ENCODE data around the gene ARPC4. TPM values are rescaled to one million over a fixed set of nuclear protein-coding genes. Genes with fewer than 3 reads are reported as not detected.

ARPC4 gene
- polyA plus RNA-seq, 2 of the 4 experiments (the other 2 are of a cell fraction): 140 to 298 TPM

DNA sequence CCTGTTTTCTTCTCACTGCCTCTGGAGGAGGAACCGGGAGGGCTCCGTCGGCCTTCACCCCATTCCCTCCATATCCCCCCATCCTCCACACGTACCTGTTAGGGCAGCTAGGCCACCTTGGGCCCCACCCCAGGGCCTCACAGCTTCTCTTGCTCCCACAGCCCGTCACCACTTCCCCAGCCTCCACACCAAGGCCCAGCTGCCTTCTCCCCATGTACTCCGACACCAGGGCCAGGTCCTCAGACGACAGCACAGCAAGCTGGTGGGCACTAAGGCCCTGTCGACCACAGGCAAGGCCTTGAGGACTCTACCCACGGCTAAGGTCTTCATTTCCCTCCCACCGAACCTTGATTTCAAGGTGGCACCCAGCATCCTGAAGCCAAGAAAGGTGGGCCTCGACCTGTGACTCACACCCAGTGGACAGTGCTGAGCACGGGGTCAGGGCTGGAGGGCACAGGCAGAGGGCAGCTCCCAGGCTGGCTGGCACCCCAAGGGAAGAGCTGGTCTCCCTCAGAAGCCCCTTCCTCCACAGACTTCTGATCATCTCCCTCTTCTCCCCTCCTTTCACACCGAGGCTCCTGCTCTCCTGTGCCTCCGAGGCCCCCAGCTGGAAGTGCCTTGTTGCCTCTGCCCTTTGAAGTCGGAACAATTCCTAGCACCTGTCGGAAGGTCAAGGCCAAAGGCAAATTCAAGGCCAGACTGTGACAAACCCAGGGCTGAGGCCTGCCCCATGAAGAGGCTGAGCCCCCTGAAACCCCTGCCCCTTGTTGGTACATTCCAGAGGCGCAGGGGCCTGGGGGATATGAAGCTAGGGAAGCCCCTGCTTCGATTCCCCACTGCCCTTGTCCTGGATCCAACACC lies 41.9 kb downstream of the ARPC4 start:
- CTCF ChIA-PET: interaction anchor here (0.8 to 1.2 kb wide), 3 partner anchors 9 to 112 kb away, joined by 4 to 9 read pairs (median 5); no protein-coding TSS in a partner anchor
- 84% methylated on average over 17 of the region's 18 CpGs for WGBS (ENCODE audit: missing lambda C conversion rate)

DNA sequence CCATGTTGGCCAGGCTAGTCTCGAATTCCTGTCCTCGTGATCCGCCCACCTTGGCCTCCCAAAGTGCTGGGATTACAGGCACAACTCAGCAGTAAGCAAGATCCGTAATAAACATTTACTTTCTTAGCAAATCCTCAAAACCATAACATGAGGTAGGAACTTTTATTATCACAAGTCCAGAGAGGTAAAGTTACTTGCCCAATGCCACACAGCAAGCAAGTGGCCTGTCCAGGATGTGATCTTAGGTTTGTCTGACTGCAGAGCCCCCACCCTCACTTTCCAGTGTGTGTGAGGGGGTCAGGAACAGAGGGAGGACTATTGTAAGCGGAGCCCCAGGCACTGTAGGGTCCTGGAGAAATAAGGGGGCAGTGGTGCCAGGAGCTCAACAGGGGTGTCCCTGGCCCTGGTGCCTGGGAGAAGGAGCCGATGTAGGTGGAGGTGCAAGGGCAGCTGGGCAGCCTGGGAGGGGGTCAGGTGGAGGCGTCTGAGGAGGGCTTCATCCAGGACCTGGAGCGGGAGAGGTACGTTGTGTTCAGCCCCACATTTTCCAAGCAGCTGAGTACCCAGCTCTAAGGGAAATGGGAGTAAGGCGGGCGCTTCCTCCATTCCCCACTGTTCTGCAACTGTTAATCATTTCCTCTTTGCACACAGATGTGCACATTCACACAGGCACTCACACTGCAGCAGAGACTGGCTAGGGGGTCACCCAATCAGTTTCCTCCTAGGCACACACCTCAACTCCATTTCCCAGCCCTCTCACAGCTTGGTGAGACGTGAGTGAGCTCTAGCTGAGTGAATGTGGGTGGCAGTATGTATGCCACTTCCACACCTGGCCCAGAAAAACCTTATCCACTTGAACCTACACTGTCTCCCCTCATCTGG lies 45.1 kb downstream of the ARPC4 start:
- no peak overlapping the region for H3K4me3 ChIP-seq
- FAIRE-seq (no peak), ATAC-seq (no peak), DNase-seq (ENCODE audit: low read depth in 1 of 2, low spot score in 1 of 2) (no peak)
- H3K27ac ChIP-seq: no peak overlapping the region
- ChIA-PET POLR2A (interaction anchor here (0.6 to 0.8 kb wide), 2 partner anchors 109 to 440 kb away, joined by 3 read pairs; no protein-coding TSS in a partner anchor), CTCF (interaction anchor here (0.6 to 1.9 kb wide), 5 partner anchors 11 to 146 kb away, joined by 3 to 6 read pairs (median 4); no protein-coding TSS in a partner anchor)
- WGBS (ENCODE audit: missing lambda C conversion rate): 94% methylated on average over 12 of the region's 12 CpGs
- H3K9me3 ChIP-seq: no peaks in the 10 kb centered on the region
- H3K4me2 ChIP-seq: no peak overlapping the region
- peaks cover 7% of the 10 kb centered on the region; the same call in 2 of the 3 replicates for H3K4me1 ChIP-seq
- TF ChIP-seq EHF (CRISPR knock-in tag; IDR thresholded peaks at IDR 0.05): no peak
- TF ChIP-seq FOSL2 (IDR thresholded peaks at IDR 0.05): no peak
- TF ChIP-seq FOSL2 (CRISPR knock-in tag; IDR thresholded peaks at IDR 0.05): no peak
- TF ChIP-seq CBX8 (IDR thresholded peaks at IDR 0.05): no peak
- TF ChIP-seq MAZ (IDR thresholded peaks at IDR 0.05; ENCODE audit: borderline replicate concordance, low read depth, low read length): no peak
- TF ChIP-seq RAD21 (conservative IDR thresholded peaks at IDR 0.05 in 1 of 2, IDR thresholded peaks at IDR 0.05 in 1 of 2): no peak
- no peak for TF ChIP-seq TFCP2L1 (CRISPR knock-in tag; IDR thresholded peaks at IDR 0.05)
- TF ChIP-seq JUN (IDR thresholded peaks at IDR 0.05): no peak
- TF ChIP-seq HDAC2 (IDR thresholded peaks at IDR 0.05): no peak
- no peak for TF ChIP-seq EP300 (IDR thresholded peaks at IDR 0.05)
- no peak for TF ChIP-seq RNF2 (IDR thresholded peaks at IDR 0.05; ENCODE audit: borderline replicate concordance, low read depth)
- TF ChIP-seq, protein P1, sequence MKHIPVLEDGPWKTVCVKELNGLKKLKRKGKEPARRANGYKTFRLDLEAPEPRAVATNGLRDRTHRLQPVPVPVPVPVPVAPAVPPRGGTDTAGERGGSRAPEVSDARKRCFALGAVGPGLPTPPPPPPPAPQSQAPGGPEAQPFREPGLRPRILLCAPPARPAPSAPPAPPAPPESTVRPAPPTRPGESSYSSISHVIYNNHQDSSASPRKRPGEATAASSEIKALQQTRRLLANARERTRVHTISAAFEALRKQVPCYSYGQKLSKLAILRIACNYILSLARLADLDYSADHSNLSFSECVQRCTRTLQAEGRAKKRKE (CRISPR knock-in tag; IDR thresholded peaks at IDR 0.05; ENCODE audit: low read depth): no peak
- TF ChIP-seq PHF8 (IDR thresholded peaks at IDR 0.05; ENCODE audit: borderline replicate concordance, low read depth): no peak
- TF ChIP-seq BHLHE40 (IDR thresholded peaks at IDR 0.05; ENCODE audit: low read depth, low read length): no peak
- TF ChIP-seq NPAS2 (CRISPR knock-in tag; IDR thresholded peaks at IDR 0.05; ENCODE audit: borderline replicate concordance): no peak
- TF ChIP-seq CHD4 (IDR thresholded peaks at IDR 0.05; ENCODE audit: borderline replicate concordance): no peak

More for the DNA sequence above, 41.9 kb downstream of the ARPC4 start:
- peak in 1 of 2 experiments; percentile 8; a peak in 1 of 6 replicates for ATAC-seq
- no peak for TF ChIP-seq RCOR1 (IDR thresholded peaks at IDR 0.05; ENCODE audit: low read depth, low read length)
- TF ChIP-seq HOXB5 (CRISPR knock-in tag; IDR thresholded peaks at IDR 0.05): no peak
- TF ChIP-seq, protein P2, sequence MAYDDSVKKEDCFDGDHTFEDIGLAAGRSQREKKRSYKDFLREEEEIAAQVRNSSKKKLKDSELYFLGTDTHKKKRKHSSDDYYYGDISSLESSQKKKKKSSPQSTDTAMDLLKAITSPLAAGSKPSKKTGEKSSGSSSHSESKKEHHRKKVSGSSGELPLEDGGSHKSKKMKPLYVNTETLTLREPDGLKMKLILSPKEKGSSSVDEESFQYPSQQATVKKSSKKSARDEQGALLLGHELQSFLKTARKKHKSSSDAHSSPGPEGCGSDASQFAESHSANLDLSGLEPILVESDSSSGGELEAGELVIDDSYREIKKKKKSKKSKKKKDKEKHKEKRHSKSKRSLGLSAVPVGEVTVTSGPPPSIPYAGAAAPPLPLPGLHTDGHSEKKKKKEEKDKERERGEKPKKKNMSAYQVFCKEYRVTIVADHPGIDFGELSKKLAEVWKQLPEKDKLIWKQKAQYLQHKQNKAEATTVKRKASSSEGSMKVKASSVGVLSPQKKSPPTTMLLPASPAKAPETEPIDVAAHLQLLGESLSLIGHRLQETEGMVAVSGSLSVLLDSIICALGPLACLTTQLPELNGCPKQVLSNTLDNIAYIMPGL (CRISPR knock-in tag; IDR thresholded peaks at IDR 0.05; ENCODE audit: borderline replicate concordance): no peak
- no peak for TF ChIP-seq BCL3 (IDR thresholded peaks at IDR 0.05)
- TF ChIP-seq, protein P3, sequence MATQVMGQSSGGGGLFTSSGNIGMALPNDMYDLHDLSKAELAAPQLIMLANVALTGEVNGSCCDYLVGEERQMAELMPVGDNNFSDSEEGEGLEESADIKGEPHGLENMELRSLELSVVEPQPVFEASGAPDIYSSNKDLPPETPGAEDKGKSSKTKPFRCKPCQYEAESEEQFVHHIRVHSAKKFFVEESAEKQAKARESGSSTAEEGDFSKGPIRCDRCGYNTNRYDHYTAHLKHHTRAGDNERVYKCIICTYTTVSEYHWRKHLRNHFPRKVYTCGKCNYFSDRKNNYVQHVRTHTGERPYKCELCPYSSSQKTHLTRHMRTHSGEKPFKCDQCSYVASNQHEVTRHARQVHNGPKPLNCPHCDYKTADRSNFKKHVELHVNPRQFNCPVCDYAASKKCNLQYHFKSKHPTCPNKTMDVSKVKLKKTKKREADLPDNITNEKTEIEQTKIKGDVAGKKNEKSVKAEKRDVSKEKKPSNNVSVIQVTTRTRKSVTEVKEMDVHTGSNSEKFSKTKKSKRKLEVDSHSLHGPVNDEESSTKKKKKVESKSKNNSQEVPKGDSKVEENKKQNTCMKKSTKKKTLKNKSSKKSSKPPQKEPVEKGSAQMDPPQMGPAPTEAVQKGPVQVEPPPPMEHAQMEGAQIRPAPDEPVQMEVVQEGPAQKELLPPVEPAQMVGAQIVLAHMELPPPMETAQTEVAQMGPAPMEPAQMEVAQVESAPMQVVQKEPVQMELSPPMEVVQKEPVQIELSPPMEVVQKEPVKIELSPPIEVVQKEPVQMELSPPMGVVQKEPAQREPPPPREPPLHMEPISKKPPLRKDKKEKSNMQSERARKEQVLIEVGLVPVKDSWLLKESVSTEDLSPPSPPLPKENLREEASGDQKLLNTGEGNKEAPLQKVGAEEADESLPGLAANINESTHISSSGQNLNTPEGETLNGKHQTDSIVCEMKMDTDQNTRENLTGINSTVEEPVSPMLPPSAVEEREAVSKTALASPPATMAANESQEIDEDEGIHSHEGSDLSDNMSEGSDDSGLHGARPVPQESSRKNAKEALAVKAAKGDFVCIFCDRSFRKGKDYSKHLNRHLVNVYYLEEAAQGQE (IDR thresholded peaks at IDR 0.05): no peak
- TF ChIP-seq CBX8 (IDR thresholded peaks at IDR 0.05): no peak
- no peak for TF ChIP-seq FOXS1 (CRISPR knock-in tag; IDR thresholded peaks at IDR 0.05)
- no peak for TF ChIP-seq SREBF2 (IDR thresholded peaks at IDR 0.05)
- TF ChIP-seq CBX2 (IDR thresholded peaks at IDR 0.05; ENCODE audit: borderline replicate concordance, low read depth): no peak
- Histone ChIP-seq H3K4me1 (no peaks in the 10 kb centered on the region), H3K9me3 (no peaks in the 10 kb centered on the region), H3K27ac (no peak overlapping the region), H3K4me2 (no peak overlapping the region), H3K4me3 (no peak overlapping the region)
- DNase-seq (ENCODE audit: low read depth in 1 of 2, low spot score in 1 of 2): no peak
- POLR2A ChIA-PET: no interaction called here
- no peak for FAIRE-seq

All from A549 (cell line).